Measurements from ENCODE around the gene KIFBP.

The KIFBP gene

DNA sequence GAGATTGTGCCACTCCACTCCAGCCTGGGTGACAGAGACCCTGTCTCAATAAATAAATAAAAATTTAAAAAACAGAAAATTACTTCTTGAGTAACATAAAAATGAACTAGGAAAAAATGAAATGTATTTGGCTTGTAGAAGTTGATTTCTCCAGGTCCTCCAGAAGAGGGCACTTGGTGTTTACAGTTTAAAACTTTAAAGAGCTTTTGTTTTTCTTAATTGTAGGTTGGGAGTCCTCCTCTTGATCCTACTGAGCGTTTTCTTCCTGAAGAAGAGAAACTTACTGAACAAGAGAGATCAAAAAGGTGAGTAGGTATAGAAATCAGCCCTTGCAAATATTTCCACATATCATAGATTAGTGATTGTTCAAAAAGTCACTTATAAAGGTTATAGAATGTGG lies 16.2 kb downstream of the KIFBP start:
- Histone ChIP-seq H3K27ac (replicated peaks) (peak overlapping the region; percentile 41), H3K27me3 (ENCODE audit: insufficient read depth, poor library complexity, severe bottlenecking) (no peaks in the 10 kb centered on the region), H3K4me3 (replicated peaks; ENCODE audit: insufficient read depth, low read length) (no peak overlapping the region)
- DNase-seq (ENCODE audit: low read depth in 1 of 2, low spot score in 1 of 2) = peak in 1 of 2 experiments; percentile 36
- no peak for TF ChIP-seq POLR2AphosphoS5 (IDR thresholded peaks at IDR 0.05; ENCODE audit: low read depth)
- TF ChIP-seq GABPA (IDR thresholded peaks at IDR 0.05; ENCODE audit: low read depth) = no peak
- TF ChIP-seq, protein P1, sequence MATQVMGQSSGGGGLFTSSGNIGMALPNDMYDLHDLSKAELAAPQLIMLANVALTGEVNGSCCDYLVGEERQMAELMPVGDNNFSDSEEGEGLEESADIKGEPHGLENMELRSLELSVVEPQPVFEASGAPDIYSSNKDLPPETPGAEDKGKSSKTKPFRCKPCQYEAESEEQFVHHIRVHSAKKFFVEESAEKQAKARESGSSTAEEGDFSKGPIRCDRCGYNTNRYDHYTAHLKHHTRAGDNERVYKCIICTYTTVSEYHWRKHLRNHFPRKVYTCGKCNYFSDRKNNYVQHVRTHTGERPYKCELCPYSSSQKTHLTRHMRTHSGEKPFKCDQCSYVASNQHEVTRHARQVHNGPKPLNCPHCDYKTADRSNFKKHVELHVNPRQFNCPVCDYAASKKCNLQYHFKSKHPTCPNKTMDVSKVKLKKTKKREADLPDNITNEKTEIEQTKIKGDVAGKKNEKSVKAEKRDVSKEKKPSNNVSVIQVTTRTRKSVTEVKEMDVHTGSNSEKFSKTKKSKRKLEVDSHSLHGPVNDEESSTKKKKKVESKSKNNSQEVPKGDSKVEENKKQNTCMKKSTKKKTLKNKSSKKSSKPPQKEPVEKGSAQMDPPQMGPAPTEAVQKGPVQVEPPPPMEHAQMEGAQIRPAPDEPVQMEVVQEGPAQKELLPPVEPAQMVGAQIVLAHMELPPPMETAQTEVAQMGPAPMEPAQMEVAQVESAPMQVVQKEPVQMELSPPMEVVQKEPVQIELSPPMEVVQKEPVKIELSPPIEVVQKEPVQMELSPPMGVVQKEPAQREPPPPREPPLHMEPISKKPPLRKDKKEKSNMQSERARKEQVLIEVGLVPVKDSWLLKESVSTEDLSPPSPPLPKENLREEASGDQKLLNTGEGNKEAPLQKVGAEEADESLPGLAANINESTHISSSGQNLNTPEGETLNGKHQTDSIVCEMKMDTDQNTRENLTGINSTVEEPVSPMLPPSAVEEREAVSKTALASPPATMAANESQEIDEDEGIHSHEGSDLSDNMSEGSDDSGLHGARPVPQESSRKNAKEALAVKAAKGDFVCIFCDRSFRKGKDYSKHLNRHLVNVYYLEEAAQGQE (IDR thresholded peaks at IDR 0.05; ENCODE audit: insufficient replicate concordance, low read depth) = no peak
- TF ChIP-seq, protein P2, sequence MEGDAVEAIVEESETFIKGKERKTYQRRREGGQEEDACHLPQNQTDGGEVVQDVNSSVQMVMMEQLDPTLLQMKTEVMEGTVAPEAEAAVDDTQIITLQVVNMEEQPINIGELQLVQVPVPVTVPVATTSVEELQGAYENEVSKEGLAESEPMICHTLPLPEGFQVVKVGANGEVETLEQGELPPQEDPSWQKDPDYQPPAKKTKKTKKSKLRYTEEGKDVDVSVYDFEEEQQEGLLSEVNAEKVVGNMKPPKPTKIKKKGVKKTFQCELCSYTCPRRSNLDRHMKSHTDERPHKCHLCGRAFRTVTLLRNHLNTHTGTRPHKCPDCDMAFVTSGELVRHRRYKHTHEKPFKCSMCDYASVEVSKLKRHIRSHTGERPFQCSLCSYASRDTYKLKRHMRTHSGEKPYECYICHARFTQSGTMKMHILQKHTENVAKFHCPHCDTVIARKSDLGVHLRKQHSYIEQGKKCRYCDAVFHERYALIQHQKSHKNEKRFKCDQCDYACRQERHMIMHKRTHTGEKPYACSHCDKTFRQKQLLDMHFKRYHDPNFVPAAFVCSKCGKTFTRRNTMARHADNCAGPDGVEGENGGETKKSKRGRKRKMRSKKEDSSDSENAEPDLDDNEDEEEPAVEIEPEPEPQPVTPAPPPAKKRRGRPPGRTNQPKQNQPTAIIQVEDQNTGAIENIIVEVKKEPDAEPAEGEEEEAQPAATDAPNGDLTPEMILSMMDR (IDR thresholded peaks at IDR 0.05; ENCODE audit: insufficient read depth, low read length) = no peak
- no peak for TF ChIP-seq SPI1 (IDR thresholded peaks at IDR 0.05; ENCODE audit: borderline replicate concordance, low read depth)

DNA sequence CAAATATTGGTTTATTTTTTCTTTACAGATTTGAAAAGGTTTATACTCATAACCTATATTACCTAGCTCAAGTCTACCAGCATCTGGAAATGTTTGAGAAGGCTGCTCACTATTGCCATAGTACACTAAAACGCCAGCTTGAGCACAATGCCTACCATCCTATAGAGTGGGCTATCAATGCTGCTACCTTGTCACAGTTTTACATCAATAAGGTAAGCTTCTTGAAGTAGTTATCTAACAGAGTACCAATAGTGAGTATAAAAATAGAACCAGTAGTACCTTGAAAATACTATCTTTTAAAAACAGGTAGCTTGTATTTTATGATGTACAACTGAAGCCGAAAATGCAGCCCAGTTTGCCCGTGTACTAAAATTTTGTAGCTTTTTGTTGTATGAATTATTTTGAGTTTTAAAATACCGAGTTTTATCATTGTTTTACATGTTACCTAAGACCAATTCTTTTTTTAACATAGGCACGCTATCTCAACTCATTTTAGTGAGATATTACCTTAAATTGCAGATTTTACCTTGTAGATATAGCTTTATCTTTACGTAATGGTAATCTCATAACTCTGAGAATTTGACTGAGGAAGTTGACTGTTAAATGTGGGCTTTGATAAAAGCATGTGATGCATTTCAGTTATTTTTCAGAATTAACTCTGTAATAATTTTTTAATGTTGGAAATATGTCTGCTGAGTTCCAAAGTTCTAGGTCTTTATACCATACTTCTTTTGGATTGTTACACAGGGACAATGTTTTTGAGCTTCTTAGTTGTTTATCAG lies 17.3 kb downstream of the KIFBP start:
- no peak for DNase-seq (ENCODE audit: low read depth in 1 of 2, low spot score in 1 of 2)
- TF ChIP-seq SPI1 (IDR thresholded peaks at IDR 0.05; ENCODE audit: borderline replicate concordance, low read depth) = no peak
- no peak for TF ChIP-seq GABPA (IDR thresholded peaks at IDR 0.05; ENCODE audit: low read depth)
- TF ChIP-seq, protein P2 (IDR thresholded peaks at IDR 0.05; ENCODE audit: insufficient read depth, low read length) = no peak
- TF ChIP-seq, protein P1 (IDR thresholded peaks at IDR 0.05; ENCODE audit: insufficient replicate concordance, low read depth) = no peak
- no peak for TF ChIP-seq POLR2AphosphoS5 (IDR thresholded peaks at IDR 0.05; ENCODE audit: low read depth)
- Histone ChIP-seq H3K27me3 (ENCODE audit: insufficient read depth, poor library complexity, severe bottlenecking) (no peaks in the 10 kb centered on the region), H3K4me3 (replicated peaks; ENCODE audit: insufficient read depth, low read length) (no peak overlapping the region), H3K27ac (replicated peaks) (peak overlapping the region; percentile 52)

DNA sequence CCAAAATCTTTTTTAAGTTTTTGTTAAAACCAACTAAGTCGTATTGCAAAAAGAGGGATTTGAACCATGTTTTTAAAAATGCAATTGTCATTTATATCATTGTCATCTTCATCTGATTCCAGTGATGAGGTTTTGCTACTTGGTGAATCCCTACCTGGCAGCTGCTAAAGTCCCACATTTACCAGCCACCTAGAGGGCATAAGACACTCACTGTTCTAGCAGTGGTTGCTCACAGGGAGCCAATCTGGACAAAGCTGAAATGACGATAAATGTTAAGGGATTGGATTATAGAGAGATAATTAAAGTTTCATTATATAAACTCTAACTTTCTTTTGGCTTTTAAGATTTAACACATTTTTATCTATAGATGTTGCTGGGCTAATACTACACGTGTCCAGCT lies 18.7 kb downstream of the KIFBP start:
- TF ChIP-seq, protein P1 (IDR thresholded peaks at IDR 0.05; ENCODE audit: insufficient replicate concordance, low read depth) = no peak
- TF ChIP-seq SPI1 (IDR thresholded peaks at IDR 0.05; ENCODE audit: borderline replicate concordance, low read depth) (no peak), GABPA (IDR thresholded peaks at IDR 0.05; ENCODE audit: low read depth) (no peak), POLR2AphosphoS5 (IDR thresholded peaks at IDR 0.05; ENCODE audit: low read depth) (no peak)
- TF ChIP-seq, protein P2 (IDR thresholded peaks at IDR 0.05; ENCODE audit: insufficient read depth, low read length) = peak; percentile 22
- peak overlapping the region; percentile 52 for H3K27ac ChIP-seq (replicated peaks)
- H3K4me3 ChIP-seq (replicated peaks; ENCODE audit: insufficient read depth, low read length) = no peak overlapping the region
- DNase-seq (ENCODE audit: low read depth in 1 of 2, low spot score in 1 of 2) = peak; percentile 38 to 66
- no peaks in the 10 kb centered on the region for H3K27me3 ChIP-seq (ENCODE audit: insufficient read depth, poor library complexity, severe bottlenecking)
